22Rv1 (cell line): ENCODE data around the gene MLLT11.

Experiments used
- ZFX ChIP-seq: fragments of 450-650 bp; IDR thresholded peaks from 2 replicates; pipeline ENCODE4 v1.6.1; 2017; ENCODE audit warnings: antibody characterized with exemption, borderline replicate concordance
- TF ChIP-seq, protein P1 (sequence below): fragments of 450-650 bp; IDR thresholded peaks from 2 replicates; pipeline ENCODE4 v1.5.1; 2017; ENCODE audit warnings: mild to moderate bottlenecking

- TF ChIP-seq, protein P1, sequence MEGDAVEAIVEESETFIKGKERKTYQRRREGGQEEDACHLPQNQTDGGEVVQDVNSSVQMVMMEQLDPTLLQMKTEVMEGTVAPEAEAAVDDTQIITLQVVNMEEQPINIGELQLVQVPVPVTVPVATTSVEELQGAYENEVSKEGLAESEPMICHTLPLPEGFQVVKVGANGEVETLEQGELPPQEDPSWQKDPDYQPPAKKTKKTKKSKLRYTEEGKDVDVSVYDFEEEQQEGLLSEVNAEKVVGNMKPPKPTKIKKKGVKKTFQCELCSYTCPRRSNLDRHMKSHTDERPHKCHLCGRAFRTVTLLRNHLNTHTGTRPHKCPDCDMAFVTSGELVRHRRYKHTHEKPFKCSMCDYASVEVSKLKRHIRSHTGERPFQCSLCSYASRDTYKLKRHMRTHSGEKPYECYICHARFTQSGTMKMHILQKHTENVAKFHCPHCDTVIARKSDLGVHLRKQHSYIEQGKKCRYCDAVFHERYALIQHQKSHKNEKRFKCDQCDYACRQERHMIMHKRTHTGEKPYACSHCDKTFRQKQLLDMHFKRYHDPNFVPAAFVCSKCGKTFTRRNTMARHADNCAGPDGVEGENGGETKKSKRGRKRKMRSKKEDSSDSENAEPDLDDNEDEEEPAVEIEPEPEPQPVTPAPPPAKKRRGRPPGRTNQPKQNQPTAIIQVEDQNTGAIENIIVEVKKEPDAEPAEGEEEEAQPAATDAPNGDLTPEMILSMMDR = no peak
- TF ChIP-seq ZFX = no peak
These were observed 10.7 kb upstream of the MLLT11 start for GRCh38 chr1:151049458-151049857.
